Thyroid gland (tissue), 4 donors: ENCODE results near the gene FRG1.
"Not testable (repeated sequence)": the region's sequence is repeated elsewhere in the genome, so short reads cannot be mapped to it uniquely, and the experiment has no call there.

Experiments used
- CTCF ChIP-seq, 6 experiments: fragments of 200-600 bp in 3 of 6; fragments of 450-650 bp in 3 of 6; sonication (generic) in 3 of 6; IDR thresholded peaks; one replicate each; pipeline ENCODE4 v1.5.1; 2016 to 2019; ENCODE audit warnings: antibody characterized with exemption in 6 of 6, mild to moderate bottlenecking in 2 of 6, inconsistent platforms in 1 of 6, moderate library complexity in 1 of 6
- POLR2A ChIP-seq, 2 donors: fragments of 450-650 bp; IDR thresholded peaks; one replicate each; pipeline ENCODE4 v1.6.1; 2017; ENCODE audit warnings: antibody characterized with exemption in 2 of 2, mild to moderate bottlenecking in 2 of 2, moderate library complexity in 1 of 2

GRCh38 chr4:189944077-189944476, 3.4 kb downstream of the FRG1 start:
- not testable (repeated sequence) for TF ChIP-seq CTCF, POLR2A (IDR thresholded peaks at IDR 0.05)
